Gastrocnemius medialis (tissue), 4 donors: ENCODE data around the gene PRDM10.

Experiments
- CTCF ChIP-seq, 5 experiments: fragments of 450-650 bp in 3 of 5; fragments of 200-600 bp in 2 of 5; sonication (generic) in 2 of 5; IDR thresholded peaks in 4 of 5; conservative IDR thresholded peaks in 1 of 5; 1 replicate in 4 of 5; 2 replicates in 1 of 5; pipeline ENCODE4 v1.5.1; 2016 to 2019; ENCODE audit warnings: antibody characterized with exemption in 5 of 5, mild to moderate bottlenecking in 3 of 5, moderate library complexity in 3 of 5
- POLR2A ChIP-seq, 2 donors: fragments of 450-650 bp; IDR thresholded peaks; one replicate each; pipeline ENCODE4 v1.6.1; 2017; ENCODE audit warnings: antibody characterized with exemption in 2 of 2, mild to moderate bottlenecking in 2 of 2, moderate library complexity in 2 of 2

GRCh38 chr11:129866311-129866710, 136.3 kb downstream of the PRDM10 start:
- no peak for TF ChIP-seq CTCF (IDR thresholded peaks at IDR 0.05 in 4 of 5, conservative IDR thresholded peaks at IDR 0.05 in 1 of 5)
- no peak for TF ChIP-seq POLR2A (IDR thresholded peaks at IDR 0.05)
